ENCODE data around the gene APC2. TPM values are rescaled to one million over a fixed set of nuclear protein-coding genes. Genes with fewer than 3 reads are reported as not detected.
A peak's percentile ranks its signal among the peaks of the same experiment; 100 is the strongest.

APC2 gene
- total RNA-seq, 1 experiment from 2014 or later: 0.68 TPM

GRCh38 chr19:1441022-1441426 lies 8.9 kb upstream of the APC2 start:
- H2BK12ac ChIP-seq (ENCODE audit: insufficient read length, low read depth, low read length): no peak overlapping the region
- H3K27me3 Mint-ChIP-seq (ENCODE audit: low read depth): peaks cover 12% of the 10 kb centered on the region
- no peak overlapping the region for H3K56ac ChIP-seq (ENCODE audit: insufficient read length, low read depth, low read length)
- H3K27me3 ChIP-seq (ENCODE audit: insufficient read depth, low read length): no peaks in the 10 kb centered on the region
- no peak overlapping the region for H4K8ac ChIP-seq (replicated peaks; ENCODE audit: insufficient read length, low read depth, low read length)
- WGBS (ENCODE audit: extremely low coverage, insufficient read length, low lambda C conversion rate): no CpG with 5 or more reads among the region's 9 CpGs
- H3K79me2 ChIP-seq (ENCODE audit: insufficient read depth, low read length): peaks cover 11% of the 10 kb centered on the region; the same call in 1 of the 2 replicates
- H3K27ac Mint-ChIP-seq: peak overlapping the region in 1 of 3 experiments; percentile 92; a peak in 2 of 7 replicates
- H3K4me1 Mint-ChIP-seq: peaks cover 0 to 22% of the 10 kb centered on the region in 2 experiments
- no peaks in the 10 kb centered on the region for H4K20me1 ChIP-seq (ENCODE audit: control insufficient read depth, insufficient read depth, insufficient read length)
- H3K18ac ChIP-seq (ENCODE audit: insufficient read length, low read depth, low read length): no peak overlapping the region
- H2BK20ac ChIP-seq (ENCODE audit: low read depth, low read length, poor library complexity, severe bottlenecking): no peak overlapping the region
- no peak overlapping the region for H3K27ac ChIP-seq (ENCODE audit: insufficient read length, low read depth, low read length)
- H3K4me3 Mint-ChIP-seq: peak overlapping the region; percentile 96 to 98
- H3K4me1 ChIP-seq (ENCODE audit: insufficient read depth, low read length): no peaks in the 10 kb centered on the region
- H3K4me2 ChIP-seq (ENCODE audit: insufficient read depth, insufficient read length, low read length): no peak overlapping the region
- no peak overlapping the region for H3K4ac ChIP-seq (ENCODE audit: low read depth, low read length)
- H3T11ph ChIP-seq (ENCODE audit: low read length): no peak overlapping the region
- TF ChIP-seq, protein P1, sequence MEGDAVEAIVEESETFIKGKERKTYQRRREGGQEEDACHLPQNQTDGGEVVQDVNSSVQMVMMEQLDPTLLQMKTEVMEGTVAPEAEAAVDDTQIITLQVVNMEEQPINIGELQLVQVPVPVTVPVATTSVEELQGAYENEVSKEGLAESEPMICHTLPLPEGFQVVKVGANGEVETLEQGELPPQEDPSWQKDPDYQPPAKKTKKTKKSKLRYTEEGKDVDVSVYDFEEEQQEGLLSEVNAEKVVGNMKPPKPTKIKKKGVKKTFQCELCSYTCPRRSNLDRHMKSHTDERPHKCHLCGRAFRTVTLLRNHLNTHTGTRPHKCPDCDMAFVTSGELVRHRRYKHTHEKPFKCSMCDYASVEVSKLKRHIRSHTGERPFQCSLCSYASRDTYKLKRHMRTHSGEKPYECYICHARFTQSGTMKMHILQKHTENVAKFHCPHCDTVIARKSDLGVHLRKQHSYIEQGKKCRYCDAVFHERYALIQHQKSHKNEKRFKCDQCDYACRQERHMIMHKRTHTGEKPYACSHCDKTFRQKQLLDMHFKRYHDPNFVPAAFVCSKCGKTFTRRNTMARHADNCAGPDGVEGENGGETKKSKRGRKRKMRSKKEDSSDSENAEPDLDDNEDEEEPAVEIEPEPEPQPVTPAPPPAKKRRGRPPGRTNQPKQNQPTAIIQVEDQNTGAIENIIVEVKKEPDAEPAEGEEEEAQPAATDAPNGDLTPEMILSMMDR (conservative IDR thresholded peaks at IDR 0.05): no peak
- no peak overlapping the region for H2BK15ac ChIP-seq (ENCODE audit: low read depth, low read length)
- no peaks in the 10 kb centered on the region for H3K9me3 Mint-ChIP-seq
- H3K23me2 ChIP-seq (ENCODE audit: insufficient read length, low read depth, low read length, poor library complexity, severe bottlenecking): peaks cover 5% of the 10 kb centered on the region
- H3K79me1 ChIP-seq (ENCODE audit: insufficient read depth, low read depth, low read length, poor library complexity, severe bottlenecking): peaks cover 12% of the 10 kb centered on the region
- H4K91ac ChIP-seq (ENCODE audit: insufficient read length, low read depth, low read length): no peak overlapping the region
- no peak overlapping the region; the same call in 1 of the 2 replicates for H3K14ac ChIP-seq (ENCODE audit: insufficient read depth, low read length)
- H2AK5ac ChIP-seq (ENCODE audit: insufficient read length, low read length): no peak overlapping the region
- no peak overlapping the region for H2BK120ac ChIP-seq (ENCODE audit: low read depth, low read length, poor library complexity, severe bottlenecking)
- no peak overlapping the region for H3K9ac ChIP-seq (ENCODE audit: extremely low read depth, insufficient read length, low read length)
- DNase-seq: no peak
- no peak overlapping the region for H3K23ac ChIP-seq (ENCODE audit: insufficient read length, low read depth, low read length)
- no peak overlapping the region for H4K5ac ChIP-seq (ENCODE audit: insufficient read length, low read depth, low read length)
- no peaks in the 10 kb centered on the region for H3K9me3 ChIP-seq (ENCODE audit: control insufficient read depth, low read depth, low read length)
- no peak overlapping the region for H2BK5ac ChIP-seq (ENCODE audit: insufficient read length, low read length)
- H3K36me3 Mint-ChIP-seq (ENCODE audit: insufficient read depth in 1 of 3, low read depth in 3 of 3): peaks cover 29 to 50% (median 41%) of the 10 kb centered on the region in 3 experiments
- H2AFZ ChIP-seq (ENCODE audit: low read length): no peak overlapping the region
